Measurements from ENCODE around the gene CEACAM20. TPM values are rescaled to one million over a fixed set of nuclear protein-coding genes. Genes with fewer than 3 reads are reported as not detected.
"Not testable (repeated sequence)": the region's sequence is repeated elsewhere in the genome, so short reads cannot be mapped to it uniquely, and the experiment has no call there.

Gene CEACAM20
- total RNA-seq, 4 donors from 2014 or later = 0.40 to 2.9 TPM; not detected in 2

DNA sequence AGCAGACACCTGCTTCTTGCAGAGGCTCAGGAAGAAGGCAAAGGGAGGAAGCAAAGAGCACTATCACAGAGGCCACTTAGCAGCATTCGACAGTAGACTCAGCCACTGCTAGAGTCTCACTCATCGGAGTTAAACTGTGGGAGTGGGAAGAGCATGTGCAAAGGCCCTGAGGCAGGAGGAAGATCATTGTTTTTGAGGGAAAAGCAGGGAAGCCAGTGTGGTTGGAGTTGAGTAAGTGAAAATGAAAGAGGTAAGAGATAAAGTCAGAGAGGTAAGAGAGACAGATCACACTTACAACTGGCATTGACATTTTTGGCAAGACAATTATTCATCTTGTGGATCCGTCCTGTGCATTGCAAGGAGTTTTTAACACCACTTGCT lies 41.1 kb upstream of the CEACAM20 start:
- no peak for DNase-seq
- TF ChIP-seq, protein P1, sequence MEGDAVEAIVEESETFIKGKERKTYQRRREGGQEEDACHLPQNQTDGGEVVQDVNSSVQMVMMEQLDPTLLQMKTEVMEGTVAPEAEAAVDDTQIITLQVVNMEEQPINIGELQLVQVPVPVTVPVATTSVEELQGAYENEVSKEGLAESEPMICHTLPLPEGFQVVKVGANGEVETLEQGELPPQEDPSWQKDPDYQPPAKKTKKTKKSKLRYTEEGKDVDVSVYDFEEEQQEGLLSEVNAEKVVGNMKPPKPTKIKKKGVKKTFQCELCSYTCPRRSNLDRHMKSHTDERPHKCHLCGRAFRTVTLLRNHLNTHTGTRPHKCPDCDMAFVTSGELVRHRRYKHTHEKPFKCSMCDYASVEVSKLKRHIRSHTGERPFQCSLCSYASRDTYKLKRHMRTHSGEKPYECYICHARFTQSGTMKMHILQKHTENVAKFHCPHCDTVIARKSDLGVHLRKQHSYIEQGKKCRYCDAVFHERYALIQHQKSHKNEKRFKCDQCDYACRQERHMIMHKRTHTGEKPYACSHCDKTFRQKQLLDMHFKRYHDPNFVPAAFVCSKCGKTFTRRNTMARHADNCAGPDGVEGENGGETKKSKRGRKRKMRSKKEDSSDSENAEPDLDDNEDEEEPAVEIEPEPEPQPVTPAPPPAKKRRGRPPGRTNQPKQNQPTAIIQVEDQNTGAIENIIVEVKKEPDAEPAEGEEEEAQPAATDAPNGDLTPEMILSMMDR (IDR thresholded peaks at IDR 0.05) = no peak
- TF ChIP-seq POLR2A (IDR thresholded peaks at IDR 0.05) = no peak
- intact Hi-C loops (cut with DNase I; ENCODE audit: low total_unique reads) = no loop called here
- Histone ChIP-seq H3K36me3 (no peaks in the 10 kb centered on the region), H3K4me3 (no peak overlapping the region), H3K27me3 (no peaks in the 10 kb centered on the region), H3K9me3 (no peaks in the 10 kb centered on the region), H3K27ac (no peak overlapping the region), H3K4me1 (no peaks in the 10 kb centered on the region)

DNA sequence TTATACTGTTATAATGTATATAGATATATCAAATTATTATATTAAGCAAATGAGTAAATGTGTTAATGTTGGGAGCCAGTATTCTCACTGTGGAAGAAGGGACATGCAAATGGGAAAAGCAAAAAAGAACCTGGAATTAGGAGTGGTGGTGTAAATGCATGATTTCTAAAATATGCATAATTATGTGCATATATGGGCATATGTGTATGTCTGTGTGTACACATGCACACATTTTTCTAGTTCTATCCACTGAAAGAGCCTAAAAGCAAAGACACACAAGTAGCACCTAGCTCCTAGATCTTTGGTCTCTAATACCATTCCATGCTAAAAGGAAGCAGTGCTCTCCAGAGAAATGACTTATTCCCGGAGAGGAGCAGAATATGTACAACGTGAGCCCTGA lies 38.3 kb upstream of the CEACAM20 start:
- DNase-seq = no peak
- Histone ChIP-seq H3K4me1 (no peaks in the 10 kb centered on the region), H3K36me3 (no peaks in the 10 kb centered on the region), H3K4me3 (no peak overlapping the region), H3K27me3 (no peaks in the 10 kb centered on the region), H3K9me3 (no peaks in the 10 kb centered on the region), H3K27ac (no peak overlapping the region)
- no peak for TF ChIP-seq POLR2A (IDR thresholded peaks at IDR 0.05)
- TF ChIP-seq, protein P1 (IDR thresholded peaks at IDR 0.05) = no peak
- intact Hi-C loops (cut with DNase I; ENCODE audit: low total_unique reads) = no loop called here

DNA sequence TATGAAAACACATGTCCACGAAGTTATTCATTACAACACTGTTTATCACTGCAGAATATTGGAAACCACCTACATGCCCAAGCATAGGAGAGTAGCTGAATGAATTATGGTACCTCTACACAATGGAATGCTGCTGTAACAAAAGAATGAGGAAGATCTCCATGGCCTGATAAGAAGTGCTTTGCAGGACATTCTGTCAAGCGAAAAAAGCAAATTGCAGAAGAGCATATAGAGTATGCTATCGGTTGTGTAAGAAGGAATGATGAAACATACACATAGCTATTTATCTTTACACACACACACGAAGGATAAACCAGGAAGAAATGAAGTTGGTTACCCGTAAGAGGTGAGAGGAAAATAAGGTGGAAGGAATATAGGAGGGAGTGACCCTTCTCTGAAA lies 37.5 kb upstream of the CEACAM20 start:
- H3K4me1 ChIP-seq = no peaks in the 10 kb centered on the region
- H3K4me3 ChIP-seq = no peak overlapping the region
- no peak for DNase-seq
- intact Hi-C loops (cut with DNase I; ENCODE audit: low total_unique reads) = no loop called here
- TF ChIP-seq, protein P1 (IDR thresholded peaks at IDR 0.05) = no peak
- no peak for TF ChIP-seq POLR2A (IDR thresholded peaks at IDR 0.05)
- H3K9me3 ChIP-seq = no peaks in the 10 kb centered on the region
- H3K36me3 ChIP-seq = no peaks in the 10 kb centered on the region
- H3K27ac ChIP-seq = no peak overlapping the region
- no peaks in the 10 kb centered on the region for H3K27me3 ChIP-seq

DNA sequence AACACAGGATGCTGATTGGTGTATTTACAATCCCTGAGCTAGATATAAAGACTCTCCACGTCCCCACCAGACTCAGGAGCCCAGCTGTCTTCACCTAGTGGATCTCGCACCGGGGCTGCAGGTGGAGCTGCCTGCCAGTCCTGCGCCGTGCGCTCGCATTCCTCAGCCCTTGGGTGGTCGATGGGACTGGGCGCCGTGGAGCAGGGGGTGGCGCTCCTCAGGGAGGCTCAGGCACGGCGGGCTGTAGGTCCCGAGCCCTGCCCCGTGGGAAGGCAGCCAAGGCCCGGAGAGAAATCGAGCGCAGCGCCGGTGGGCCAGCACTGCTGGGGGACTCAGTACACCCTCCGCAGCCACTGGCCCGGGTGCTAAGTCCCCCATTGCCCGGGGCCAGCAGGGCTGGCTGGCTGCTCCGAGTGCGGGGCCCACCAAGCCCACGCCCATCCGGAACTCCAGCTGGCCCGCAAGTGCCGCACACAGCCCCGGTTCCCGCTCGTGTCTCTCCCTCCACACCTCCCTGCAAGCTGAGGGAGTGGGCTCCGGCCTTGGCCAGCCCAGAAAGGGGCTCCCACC lies 33.7 kb upstream of the CEACAM20 start:
- H3K4me1 ChIP-seq; H3K27ac ChIP-seq; DNase-seq; H3K27me3 ChIP-seq; H3K36me3 ChIP-seq; intact Hi-C loops (cut with DNase I; ENCODE audit: low total_unique reads); H3K4me3 ChIP-seq; H3K9me3 ChIP-seq: not testable (repeated sequence)

DNA sequence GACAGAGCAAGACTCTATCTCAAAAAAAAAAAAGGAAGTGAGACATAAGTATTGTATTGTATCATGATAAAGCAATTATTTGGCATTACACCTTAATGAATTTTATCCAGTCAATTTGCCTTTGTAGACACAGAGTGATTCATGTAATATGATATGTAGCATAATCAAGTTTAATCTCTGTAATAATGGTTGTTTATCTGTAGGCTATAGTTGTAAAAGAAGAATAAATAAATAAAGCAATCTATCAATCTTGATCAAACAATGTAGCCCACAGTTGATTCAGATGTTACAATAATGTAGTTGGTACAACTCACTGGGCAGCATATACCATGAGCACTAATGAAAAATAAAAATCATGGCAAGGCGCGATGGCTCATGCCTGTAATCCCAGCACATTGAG lies 28.5 kb upstream of the CEACAM20 start:
- Histone ChIP-seq H3K4me3 (no peak overlapping the region), H3K4me1 (no peaks in the 10 kb centered on the region), H3K27ac (no peak overlapping the region), H3K36me3 (no peaks in the 10 kb centered on the region), H3K27me3 (peaks cover 0 to 9% of the 10 kb centered on the region in 2 donors), H3K9me3 (no peaks in the 10 kb centered on the region)
- intact Hi-C loops (cut with DNase I; ENCODE audit: low total_unique reads) = no loop called here
- DNase-seq = no peak
- no peak for TF ChIP-seq POLR2A (IDR thresholded peaks at IDR 0.05)
- TF ChIP-seq, protein P1 (IDR thresholded peaks at IDR 0.05) = no peak
